ENCODE measurements around the gene CCL16. TPM values are rescaled to one million over a fixed set of nuclear protein-coding genes. Genes with fewer than 3 reads are reported as not detected.

CCL16 gene
- total RNA-seq, 1 donor from 2014 or later, result 0.58 TPM

GRCh38 chr17:35934760-35935159, 46.5 kb downstream of the CCL16 start:
- no peak for TF ChIP-seq CTCF (IDR thresholded peaks at IDR 0.05)
- Histone ChIP-seq H3K36me3 (no peaks in the 10 kb centered on the region), H3K4me3 (no peak overlapping the region), H3K27me3 (no peaks in the 10 kb centered on the region), H3K27ac (no peak overlapping the region), H3K4me1 (peaks cover 11% of the 10 kb centered on the region), H3K9me3 (no peaks in the 10 kb centered on the region)
- intact Hi-C loops (cut with DNase I), result no loop called here
- no peak for DNase-seq
- no peak for ATAC-seq

GRCh38 chr17:35932586-35932985, 48.7 kb downstream of the CCL16 start:
- ATAC-seq (no peak), DNase-seq (no peak)
- Histone ChIP-seq H3K27me3 (no peaks in the 10 kb centered on the region), H3K27ac (no peak overlapping the region), H3K4me1 (peaks cover 13% of the 10 kb centered on the region), H3K4me3 (no peak overlapping the region), H3K36me3 (no peaks in the 10 kb centered on the region), H3K9me3 (no peaks in the 10 kb centered on the region)
- TF ChIP-seq CTCF (IDR thresholded peaks at IDR 0.05), result no peak
- intact Hi-C loops (cut with DNase I), result no loop called here

- ATAC-seq, result no peak
- no peaks in the 10 kb centered on the region for H3K27me3 ChIP-seq
- TF ChIP-seq CTCF (IDR thresholded peaks at IDR 0.05), result no peak
Measured at GRCh38 chr17:35931794-35932425, 49.4 kb downstream of the CCL16 start.

GRCh38 chr17:35930211-35931065, 50.9 kb downstream of the CCL16 start, which contains the start of gene RDM1:
Gene RDM1, minus strand, starts transcription at chr17:35930773. Its CDS starts 46 bp downstream, at chr17:35930727.
- DNase-seq (peak; percentile 76), ATAC-seq (peak; percentile 91)
- H3K27me3 ChIP-seq, result no peaks in the 10 kb centered on the region
- H3K4me3 ChIP-seq, result peak within 1 kb of the TSS; percentile 43
- intact Hi-C loops (cut with DNase I), result no loop called here
- H3K4me1 ChIP-seq, result peaks cover 13% of the 10 kb centered on the region
- no peaks in the 10 kb centered on the region for H3K9me3 ChIP-seq
- H3K36me3 ChIP-seq, result no peaks in the 10 kb centered on the region
- no peak for TF ChIP-seq CTCF (IDR thresholded peaks at IDR 0.05)
- H3K27ac ChIP-seq, result no peak within 1 kb of the TSS

More at GRCh38 chr17:35931794-35932425, 49.4 kb downstream of the CCL16 start:
- Histone ChIP-seq H3K9me3 (no peaks in the 10 kb centered on the region), H3K27ac (no peak overlapping the region), H3K36me3 (no peaks in the 10 kb centered on the region), H3K4me3 (no peak overlapping the region), H3K4me1 (peaks cover 13% of the 10 kb centered on the region)
- DNase-seq, result no peak
- intact Hi-C loops (cut with DNase I), result no loop called here

GRCh38 chr17:35927714-35928113, 53.6 kb downstream of the CCL16 start:
- H3K36me3 ChIP-seq, result no peaks in the 10 kb centered on the region
- no peak overlapping the region for H3K4me3 ChIP-seq
- H3K27me3 ChIP-seq, result no peaks in the 10 kb centered on the region
- no peak for DNase-seq
- no peak for ATAC-seq
- no peak overlapping the region for H3K27ac ChIP-seq
- no peak for TF ChIP-seq CTCF (IDR thresholded peaks at IDR 0.05)
- H3K9me3 ChIP-seq, result no peaks in the 10 kb centered on the region
- intact Hi-C loops (cut with DNase I), result no loop called here
- peaks cover 13% of the 10 kb centered on the region for H3K4me1 ChIP-seq

Other genes with a start within 250 kb of the CCL16 start
- 2.2 TPM for gene RASL10B, start 249.9 kb downstream of the CCL16 start, total RNA-seq
- not detected for gene GAS2L2, start 228.3 kb downstream of the CCL16 start, total RNA-seq
- gene C17orf50, start 220.6 kb downstream of the CCL16 start, total RNA-seq, result not detected
- 55.6 TPM for gene MMP28, start 185.9 kb downstream of the CCL16 start, total RNA-seq
- gene TAF15, start 172.0 kb downstream of the CCL16 start, total RNA-seq, result 142 TPM
- gene HEATR9, start 112.6 kb downstream of the CCL16 start, total RNA-seq, result 0.17 TPM
- 22.5 TPM for gene CCL5, start 101.1 kb downstream of the CCL16 start, total RNA-seq
- not detected for gene RDM1, start 50.7 kb downstream of the CCL16 start, total RNA-seq
- not detected for gene LYZL6, start 37.8 kb downstream of the CCL16 start, total RNA-seq
- 110 TPM for gene CCL14, start 5.2 kb upstream of the CCL16 start, total RNA-seq
- gene CCL15, start 20.1 kb upstream of the CCL16 start, total RNA-seq, result 1.3 TPM
- 26.5 TPM for gene CCL23, start 36.5 kb upstream of the CCL16 start, total RNA-seq
- gene CCL18, start 82.8 kb upstream of the CCL16 start, total RNA-seq, result 31.9 TPM
- gene CCL3, start 108.6 kb upstream of the CCL16 start, total RNA-seq, result 9.9 TPM
- gene CCL4, start 122.3 kb upstream of the CCL16 start, total RNA-seq, result 12.5 TPM
- gene TBC1D3B, start 195.1 kb upstream of the CCL16 start, total RNA-seq, result 8.2 TPM
- gene CCL3L1, start 215.3 kb upstream of the CCL16 start, total RNA-seq, result 0.72 TPM
- 4.5 TPM for gene CCL4L2, start 229.6 kb upstream of the CCL16 start, total RNA-seq

All from upper lobe of right lung (tissue), 1 donor.